CD4-positive, alpha-beta T cell (primary cell): ENCODE measurements around the gene CAMKK2. TPM values are rescaled to one million over a fixed set of nuclear protein-coding genes. Genes with fewer than 3 reads are reported as not detected.

ENCODE experiments used
- ATAC-seq: fragments of 200-7000 bp; cut with Tn5 transposase; one replicate; pipeline ENCODE4 v1.10.0; 2022; ENCODE audit warnings: mild to moderate bottlenecking; ENCODE audit not compliant: poor library complexity
- CTCF ChIA-PET: fragments of 350-600 bp; sonication (Branson Sonifier 250); formaldehyde crosslinking; loops from one replicate; lab custom pipeline; 2021; ENCODE audit warnings: antibody characterized with exemption, inconsistent platforms; lab: Charles Lee
- POLR2A ChIA-PET: fragments of 350-600 bp; sonication (Branson Sonifier 250); formaldehyde crosslinking; loops from one replicate; lab custom pipeline; 2021; ENCODE audit warnings: antibody characterized with exemption, inconsistent platforms; lab: Charles Lee
- DNase-seq, 14 experiments: peaks; one replicate each; pipeline ENCODE4 v3.0.0-alpha.2; 2013 to 2020; ENCODE audit warnings: mixed read lengths in 2 of 14
- H3K27ac ChIP-seq, 2 donors: one replicate each; pipeline versions ENCODE4 v1.5.1 to v1.7.0; 2013; ENCODE audit warnings: low read length in 2 of 2, low read depth in 1 of 2, mild to moderate bottlenecking in 1 of 2
- H3K27me3 ChIP-seq, 2 experiments: 1 replicate in 1 of 2; 2 replicates in 1 of 2; pipeline versions ENCODE4 v1.6.1 to v1.7.0; 2013; ENCODE audit warnings: low read length in 2 of 2, control low read depth in 1 of 2, mild to moderate bottlenecking in 1 of 2, moderate library complexity in 1 of 2; ENCODE audit not compliant: insufficient read depth in 2 of 2, control insufficient read depth in 1 of 2
- H3K36me3 ChIP-seq: one replicate; pipeline ENCODE4 v1.6.1; 2013; ENCODE audit warnings: low read length, control low read depth; ENCODE audit not compliant: insufficient read depth
- H3K4me1 ChIP-seq: one replicate; pipeline ENCODE4 v1.6.1; 2013; ENCODE audit warnings: low read length, control low read depth; ENCODE audit not compliant: insufficient read depth
- H3K4me3 ChIP-seq: one replicate; pipeline ENCODE4 v1.5.1; 2013; ENCODE audit warnings: mild to moderate bottlenecking, low read length, moderate library complexity
- H3K9me3 ChIP-seq, 2 experiments: 1 replicate in 1 of 2; 2 replicates in 1 of 2; pipeline versions ENCODE4 v1.6.1 to v1.7.0; 2013; ENCODE audit warnings: low read length in 2 of 2, mild to moderate bottlenecking in 2 of 2, control low read depth in 1 of 2, moderate library complexity in 1 of 2; ENCODE audit not compliant: control insufficient read depth in 1 of 2, insufficient read depth in 1 of 2
- H3K27ac Mint-ChIP-seq: one replicate; pipeline ENCODE4 v1.8.0; 2020; ENCODE audit warnings: mixed read lengths
- H3K27me3 Mint-ChIP-seq: one replicate; pipeline ENCODE4 v1.8.0; 2021; ENCODE audit warnings: mixed read lengths
- H3K36me3 Mint-ChIP-seq: one replicate; pipeline ENCODE4 v1.8.0; 2021; ENCODE audit warnings: low read depth, mixed read lengths
- H3K4me1 Mint-ChIP-seq: one replicate; pipeline ENCODE4 v1.8.0; 2021; ENCODE audit warnings: low read depth, mixed read lengths
- H3K4me3 Mint-ChIP-seq: one replicate; pipeline ENCODE4 v1.8.0; 2020; ENCODE audit warnings: mild to moderate bottlenecking, mixed read lengths
- H3K9me3 Mint-ChIP-seq: one replicate; pipeline ENCODE4 v1.8.0; 2020; ENCODE audit warnings: mixed read lengths
- intact Hi-C, 2 experiments: fragments of 100-400 bp; cut with DNase I in 1 of 2; cut with micrococcal nuclease in 1 of 2; formaldehyde crosslinking; loops; one replicate each; pipeline versions ENCODE4 v1.15.1 to v1.9.0; 2023 to 2025; cut with DNase I, micrococcal nuclease
- total RNA-seq, 174 experiments: library from RNA in 2 of 174; stranded (reverse) in 2 of 174; gene quantifications; one replicate each; pipeline ENCODE4 v1.2.3 and lab custom pipeline; 2021 to 2026
- TF ChIP-seq, protein P1 (sequence below): fragments of 200-600 bp; IDR thresholded peaks from one replicate; pipeline ENCODE4 v1.8.0; 2022; ENCODE audit warnings: antibody characterized with exemption, mild to moderate bottlenecking

The CAMKK2 gene
- total RNA-seq, 2 experiments from 2014 or later = 6.7 to 6.8 TPM

DNA sequence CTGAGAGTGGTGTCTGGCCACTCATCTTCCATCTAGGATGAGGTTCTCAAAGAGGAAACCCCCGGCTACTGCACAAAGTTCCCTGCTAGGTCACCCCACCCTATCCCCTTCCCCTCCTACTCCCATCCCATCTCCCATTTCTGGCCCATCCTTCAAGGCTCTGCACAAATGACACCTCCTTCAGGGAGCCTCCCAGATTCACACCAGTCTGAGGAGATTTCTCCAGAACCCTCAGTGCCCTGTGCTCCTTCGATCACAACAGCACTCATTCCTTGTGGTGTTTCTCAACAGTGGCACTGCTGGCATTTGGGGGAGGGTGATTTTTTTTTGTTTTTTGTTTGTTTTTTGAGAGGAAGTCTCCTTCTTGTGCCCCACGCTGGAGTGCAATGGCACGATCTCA, 2.9 kb downstream of the CAMKK2 start:
- Mint-ChIP-seq H3K27ac (no peak overlapping the region), H3K9me3 (no peaks in the 10 kb centered on the region), H3K36me3 (peaks cover 4% of the 10 kb centered on the region), H3K4me1 (peaks cover 21% of the 10 kb centered on the region), H3K27me3 (no peaks in the 10 kb centered on the region), H3K4me3 (peak overlapping the region; percentile 48)
- no peaks in the 10 kb centered on the region for H3K9me3 ChIP-seq
- DNase-seq = no peak
- TF ChIP-seq, protein P1, sequence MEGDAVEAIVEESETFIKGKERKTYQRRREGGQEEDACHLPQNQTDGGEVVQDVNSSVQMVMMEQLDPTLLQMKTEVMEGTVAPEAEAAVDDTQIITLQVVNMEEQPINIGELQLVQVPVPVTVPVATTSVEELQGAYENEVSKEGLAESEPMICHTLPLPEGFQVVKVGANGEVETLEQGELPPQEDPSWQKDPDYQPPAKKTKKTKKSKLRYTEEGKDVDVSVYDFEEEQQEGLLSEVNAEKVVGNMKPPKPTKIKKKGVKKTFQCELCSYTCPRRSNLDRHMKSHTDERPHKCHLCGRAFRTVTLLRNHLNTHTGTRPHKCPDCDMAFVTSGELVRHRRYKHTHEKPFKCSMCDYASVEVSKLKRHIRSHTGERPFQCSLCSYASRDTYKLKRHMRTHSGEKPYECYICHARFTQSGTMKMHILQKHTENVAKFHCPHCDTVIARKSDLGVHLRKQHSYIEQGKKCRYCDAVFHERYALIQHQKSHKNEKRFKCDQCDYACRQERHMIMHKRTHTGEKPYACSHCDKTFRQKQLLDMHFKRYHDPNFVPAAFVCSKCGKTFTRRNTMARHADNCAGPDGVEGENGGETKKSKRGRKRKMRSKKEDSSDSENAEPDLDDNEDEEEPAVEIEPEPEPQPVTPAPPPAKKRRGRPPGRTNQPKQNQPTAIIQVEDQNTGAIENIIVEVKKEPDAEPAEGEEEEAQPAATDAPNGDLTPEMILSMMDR = no peak
- intact Hi-C loops = no loop called here
- H3K36me3 ChIP-seq = peaks cover 5% of the 10 kb centered on the region
- peaks cover 37% of the 10 kb centered on the region for H3K4me1 ChIP-seq
- ATAC-seq = no peak
- no peak overlapping the region for H3K4me3 ChIP-seq
- ChIA-PET POLR2A (no interaction called here), CTCF (no interaction called here)
- no peak overlapping the region for H3K27ac ChIP-seq
- H3K27me3 ChIP-seq = no peaks in the 10 kb centered on the region

DNA sequence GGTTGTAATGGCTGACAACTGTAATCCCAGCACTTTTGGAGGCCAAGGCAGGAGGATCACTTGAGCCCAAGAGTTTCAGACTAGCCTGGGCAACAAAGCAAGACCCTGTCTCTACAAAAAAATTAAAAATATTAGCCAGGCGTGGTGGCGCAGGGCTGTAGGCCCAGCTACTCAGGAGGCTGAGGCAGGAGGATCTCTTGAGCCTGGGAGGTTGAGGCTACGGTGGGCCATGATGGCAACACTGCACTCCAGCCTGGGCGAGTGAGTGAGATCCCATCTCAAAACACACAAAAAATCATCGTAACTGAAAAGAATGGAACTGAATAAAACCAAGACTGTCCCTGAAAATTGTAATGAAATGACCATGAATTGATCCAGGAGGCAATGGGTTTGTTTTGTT, 6.1 kb downstream of the CAMKK2 start:
- no peaks in the 10 kb centered on the region for H3K27me3 Mint-ChIP-seq
- Histone ChIP-seq H3K27me3 (no peaks in the 10 kb centered on the region), H3K4me1 (peaks cover 26% of the 10 kb centered on the region), H3K9me3 (no peaks in the 10 kb centered on the region), H3K4me3 (no peak overlapping the region), H3K36me3 (peaks cover 5% of the 10 kb centered on the region), H3K27ac (no peak overlapping the region)
- DNase-seq = no peak
- no peak overlapping the region for H3K27ac Mint-ChIP-seq
- H3K4me3 Mint-ChIP-seq = no peak overlapping the region
- peaks cover 19% of the 10 kb centered on the region for H3K4me1 Mint-ChIP-seq
- H3K9me3 Mint-ChIP-seq = no peaks in the 10 kb centered on the region
- intact Hi-C loops = no loop called here
- ChIA-PET CTCF (no interaction called here), POLR2A (no interaction called here)
- ATAC-seq = no peak
- TF ChIP-seq, protein P1 = no peak
- H3K36me3 Mint-ChIP-seq = no peaks in the 10 kb centered on the region

DNA sequence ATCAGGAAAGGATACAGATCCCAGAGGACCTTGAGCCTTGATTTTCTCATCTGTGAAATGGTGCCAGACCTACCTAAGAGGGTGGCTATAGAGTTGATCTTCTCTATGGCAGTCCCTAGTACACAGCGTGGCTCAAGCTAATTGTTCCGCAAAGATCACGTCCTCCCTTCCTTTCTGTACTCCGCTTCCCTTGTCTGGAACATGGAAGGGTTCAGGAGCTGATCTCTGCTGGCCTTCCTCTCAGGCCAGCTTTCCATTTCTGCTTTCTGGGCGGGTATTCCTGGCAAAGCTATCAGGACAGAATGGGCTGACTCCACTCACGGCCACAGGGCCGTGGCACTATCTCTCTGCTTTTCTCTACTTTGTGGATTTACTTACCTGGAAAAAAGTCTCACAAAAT, 6.5 kb downstream of the CAMKK2 start:
- H3K9me3 Mint-ChIP-seq = no peaks in the 10 kb centered on the region
- H3K4me1 Mint-ChIP-seq = peaks cover 15% of the 10 kb centered on the region
- H3K27ac ChIP-seq = no peak overlapping the region
- H3K27me3 Mint-ChIP-seq = no peaks in the 10 kb centered on the region
- no peak overlapping the region for H3K4me3 ChIP-seq
- H3K36me3 ChIP-seq = peaks cover 5% of the 10 kb centered on the region
- TF ChIP-seq, protein P1 = no peak
- no peak overlapping the region for H3K27ac Mint-ChIP-seq
- ChIA-PET CTCF (no interaction called here), POLR2A (no interaction called here)
- intact Hi-C loops = no loop called here
- no peak overlapping the region for H3K4me3 Mint-ChIP-seq
- no peak for ATAC-seq
- no peaks in the 10 kb centered on the region for H3K27me3 ChIP-seq
- peaks cover 22% of the 10 kb centered on the region for H3K4me1 ChIP-seq
- no peaks in the 10 kb centered on the region for H3K36me3 Mint-ChIP-seq
- no peaks in the 10 kb centered on the region for H3K9me3 ChIP-seq
- DNase-seq = no peak
